HL-60 (cell line): ENCODE measurements around the gene TRIM44.

Experiments used
- GABPA ChIP-seq: IDR thresholded peaks from 2 replicates; pipeline ENCODE4 v1.6.1; 2012; ENCODE audit warnings: low read depth
- POLR2AphosphoS5 ChIP-seq: IDR thresholded peaks from 2 replicates; pipeline ENCODE4 v1.6.1; 2012; ENCODE audit warnings: low read depth
- TF ChIP-seq, protein P1 (sequence below): IDR thresholded peaks from one replicate; pipeline ENCODE4 v1.5.1; 2011; ENCODE audit warnings: low read length, control low read depth, inconsistent platforms; ENCODE audit not compliant: insufficient read depth
- TF ChIP-seq, protein P2 (sequence below): IDR thresholded peaks from 2 replicates; pipeline ENCODE4 v1.6.1; 2012; ENCODE audit warnings: low read depth; ENCODE audit not compliant: insufficient replicate concordance

DNA sequence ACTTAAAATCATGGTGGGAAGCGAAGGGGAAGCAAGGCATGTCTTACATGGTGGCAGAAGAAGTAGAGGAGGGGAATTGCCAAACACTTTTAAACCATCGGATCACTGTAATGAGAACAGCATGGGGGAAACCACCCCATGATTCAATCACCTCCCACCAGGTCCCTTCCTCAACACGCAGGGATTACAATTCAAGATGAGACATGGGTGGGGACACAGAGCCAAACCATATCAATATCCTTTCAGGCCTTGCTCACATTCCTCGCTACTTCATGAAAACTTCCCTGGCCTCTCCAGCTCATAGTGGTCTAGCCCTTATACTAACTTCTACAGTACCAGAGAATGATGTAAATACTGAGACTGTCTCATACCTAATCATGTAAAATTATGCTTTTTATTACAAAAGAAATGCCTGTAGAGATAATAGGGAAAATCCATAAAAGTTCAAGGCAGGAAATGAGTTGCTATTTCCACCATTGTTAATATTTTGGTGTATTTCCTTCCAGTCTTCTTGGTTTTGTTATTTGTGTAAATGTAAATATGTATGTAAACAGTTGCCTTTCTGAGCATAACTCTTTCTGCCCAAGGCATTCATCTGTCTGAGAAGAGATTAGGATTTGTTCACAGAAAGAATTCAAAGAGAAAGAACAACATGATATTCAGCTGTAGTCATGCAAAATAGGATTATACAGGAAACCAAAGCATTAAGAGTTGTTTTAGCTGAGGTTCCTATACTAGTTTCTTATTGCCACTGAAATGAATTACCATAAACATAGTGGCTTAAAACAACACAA, 177.0 kb downstream of the TRIM44 start:
- TF ChIP-seq, protein P1, sequence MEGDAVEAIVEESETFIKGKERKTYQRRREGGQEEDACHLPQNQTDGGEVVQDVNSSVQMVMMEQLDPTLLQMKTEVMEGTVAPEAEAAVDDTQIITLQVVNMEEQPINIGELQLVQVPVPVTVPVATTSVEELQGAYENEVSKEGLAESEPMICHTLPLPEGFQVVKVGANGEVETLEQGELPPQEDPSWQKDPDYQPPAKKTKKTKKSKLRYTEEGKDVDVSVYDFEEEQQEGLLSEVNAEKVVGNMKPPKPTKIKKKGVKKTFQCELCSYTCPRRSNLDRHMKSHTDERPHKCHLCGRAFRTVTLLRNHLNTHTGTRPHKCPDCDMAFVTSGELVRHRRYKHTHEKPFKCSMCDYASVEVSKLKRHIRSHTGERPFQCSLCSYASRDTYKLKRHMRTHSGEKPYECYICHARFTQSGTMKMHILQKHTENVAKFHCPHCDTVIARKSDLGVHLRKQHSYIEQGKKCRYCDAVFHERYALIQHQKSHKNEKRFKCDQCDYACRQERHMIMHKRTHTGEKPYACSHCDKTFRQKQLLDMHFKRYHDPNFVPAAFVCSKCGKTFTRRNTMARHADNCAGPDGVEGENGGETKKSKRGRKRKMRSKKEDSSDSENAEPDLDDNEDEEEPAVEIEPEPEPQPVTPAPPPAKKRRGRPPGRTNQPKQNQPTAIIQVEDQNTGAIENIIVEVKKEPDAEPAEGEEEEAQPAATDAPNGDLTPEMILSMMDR = no peak
- no peak for TF ChIP-seq POLR2AphosphoS5
- TF ChIP-seq, protein P2, sequence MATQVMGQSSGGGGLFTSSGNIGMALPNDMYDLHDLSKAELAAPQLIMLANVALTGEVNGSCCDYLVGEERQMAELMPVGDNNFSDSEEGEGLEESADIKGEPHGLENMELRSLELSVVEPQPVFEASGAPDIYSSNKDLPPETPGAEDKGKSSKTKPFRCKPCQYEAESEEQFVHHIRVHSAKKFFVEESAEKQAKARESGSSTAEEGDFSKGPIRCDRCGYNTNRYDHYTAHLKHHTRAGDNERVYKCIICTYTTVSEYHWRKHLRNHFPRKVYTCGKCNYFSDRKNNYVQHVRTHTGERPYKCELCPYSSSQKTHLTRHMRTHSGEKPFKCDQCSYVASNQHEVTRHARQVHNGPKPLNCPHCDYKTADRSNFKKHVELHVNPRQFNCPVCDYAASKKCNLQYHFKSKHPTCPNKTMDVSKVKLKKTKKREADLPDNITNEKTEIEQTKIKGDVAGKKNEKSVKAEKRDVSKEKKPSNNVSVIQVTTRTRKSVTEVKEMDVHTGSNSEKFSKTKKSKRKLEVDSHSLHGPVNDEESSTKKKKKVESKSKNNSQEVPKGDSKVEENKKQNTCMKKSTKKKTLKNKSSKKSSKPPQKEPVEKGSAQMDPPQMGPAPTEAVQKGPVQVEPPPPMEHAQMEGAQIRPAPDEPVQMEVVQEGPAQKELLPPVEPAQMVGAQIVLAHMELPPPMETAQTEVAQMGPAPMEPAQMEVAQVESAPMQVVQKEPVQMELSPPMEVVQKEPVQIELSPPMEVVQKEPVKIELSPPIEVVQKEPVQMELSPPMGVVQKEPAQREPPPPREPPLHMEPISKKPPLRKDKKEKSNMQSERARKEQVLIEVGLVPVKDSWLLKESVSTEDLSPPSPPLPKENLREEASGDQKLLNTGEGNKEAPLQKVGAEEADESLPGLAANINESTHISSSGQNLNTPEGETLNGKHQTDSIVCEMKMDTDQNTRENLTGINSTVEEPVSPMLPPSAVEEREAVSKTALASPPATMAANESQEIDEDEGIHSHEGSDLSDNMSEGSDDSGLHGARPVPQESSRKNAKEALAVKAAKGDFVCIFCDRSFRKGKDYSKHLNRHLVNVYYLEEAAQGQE = no peak
- TF ChIP-seq GABPA = no peak
